GM12891 (cell line): ENCODE results near the gene GHSR.
A peak's percentile ranks its signal among the peaks of the same experiment; 100 is the strongest.

Source experiments
- DNase-seq: peaks from one replicate; pipeline ENCODE4 v3.0.0; 2011; ENCODE audit warnings: low spot score; ENCODE audit not compliant: insufficient read length
- FAIRE-seq: peaks from 2 replicates; lab custom pipeline; 2011; peaks lifted over from hg19 to GRCh38; lab: Jason Lieb, UNC
- PAX5 ChIP-seq: IDR thresholded peaks from 2 replicates; pipeline ENCODE4 v1.6.1; 2011; ENCODE audit warnings: low read length, moderate library complexity, mild to moderate bottlenecking; ENCODE audit not compliant: insufficient read depth, severe bottlenecking
- POLR2A ChIP-seq: IDR thresholded peaks from 2 replicates; pipeline ENCODE4 v1.6.1; 2011; ENCODE audit warnings: low read depth, low read length, control low read depth
- POLR2AphosphoS5 ChIP-seq: IDR thresholded peaks from 2 replicates; pipeline ENCODE4 v1.6.1; 2011; ENCODE audit warnings: low read depth, low read length, control low read depth
- POU2F2 ChIP-seq: IDR thresholded peaks from 2 replicates; pipeline ENCODE4 v1.6.1; 2011; ENCODE audit warnings: low read depth, mild to moderate bottlenecking, control low read depth, low read length, moderate library complexity
- SPI1 ChIP-seq: IDR thresholded peaks from 2 replicates; pipeline ENCODE4 v1.6.1; 2011; ENCODE audit warnings: low read depth, low read length, control low read depth
- TAF1 ChIP-seq: IDR thresholded peaks from 2 replicates; pipeline ENCODE4 v1.6.1; 2011; ENCODE audit warnings: low read depth, low read length, control low read depth

The GHSR gene

DNA sequence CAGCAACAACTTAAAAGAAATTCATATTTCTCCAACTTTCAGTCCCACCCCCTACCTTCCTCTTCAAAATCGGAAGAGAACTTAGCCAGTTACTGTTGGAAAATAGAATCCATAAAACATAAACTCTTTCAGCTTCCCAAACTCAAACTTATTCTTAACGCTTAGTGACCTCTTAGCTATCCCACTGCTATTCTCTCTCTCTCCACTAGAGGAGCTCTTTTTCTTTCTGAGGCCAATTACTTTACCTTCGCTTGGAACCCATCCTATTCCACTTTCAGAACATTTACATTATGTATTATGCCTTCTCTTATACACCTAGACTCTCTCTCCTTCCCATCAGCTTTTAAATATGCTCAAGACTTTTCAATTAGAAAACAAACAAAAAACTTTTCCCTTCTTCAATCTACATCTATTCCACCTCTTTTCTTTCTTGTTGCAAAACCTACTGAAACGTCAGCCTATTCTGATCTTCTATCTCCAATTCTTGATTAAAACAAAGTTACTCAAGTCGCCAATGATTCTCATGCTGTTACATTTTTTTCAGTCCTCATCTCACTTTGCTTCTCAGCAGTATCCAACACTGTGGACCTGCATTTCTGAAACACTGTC lies 13.4 kb upstream of the GHSR start:
- peak; percentile 30 for DNase-seq
- FAIRE-seq = no peak
- TF ChIP-seq POLR2AphosphoS5 (no peak), SPI1 (no peak), POLR2A (no peak), PAX5 (no peak)

DNA sequence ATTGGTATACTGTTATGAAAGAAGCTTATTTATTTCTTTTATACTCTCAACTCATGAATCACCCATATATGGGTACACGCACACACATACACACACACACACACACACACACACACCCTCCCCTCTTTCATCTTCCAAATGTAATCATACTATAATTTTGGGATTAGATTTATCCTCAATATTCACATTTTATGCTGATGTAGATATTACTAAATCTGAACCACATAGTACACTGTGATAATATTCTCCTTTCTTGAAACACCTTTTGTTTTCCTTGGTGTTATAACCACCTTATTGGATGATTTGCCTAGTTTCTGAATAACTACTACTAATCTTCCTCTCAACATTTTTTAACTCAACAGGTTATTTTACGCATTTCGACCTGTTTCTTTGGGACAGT lies 8.1 kb upstream of the GHSR start:
- FAIRE-seq = no peak

DNA sequence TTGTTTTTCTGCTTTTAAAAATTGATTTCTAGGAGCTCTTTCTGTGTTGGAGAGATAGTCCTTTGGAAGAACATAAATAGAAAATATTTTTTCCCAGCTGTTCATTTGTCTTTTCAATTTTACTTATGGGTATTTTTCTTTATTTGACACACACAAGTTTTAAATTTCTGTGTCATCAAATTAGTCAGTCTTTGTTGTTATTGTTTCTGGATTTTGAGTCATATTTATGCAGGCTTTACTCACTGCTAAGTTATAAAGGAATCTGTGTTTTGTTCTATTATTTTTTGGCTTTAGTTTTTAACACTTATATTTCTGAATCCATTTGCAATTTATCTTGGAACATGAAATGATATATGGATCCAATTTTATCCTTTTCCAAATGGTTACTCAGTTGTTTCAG lies 5.9 kb upstream of the GHSR start:
- FAIRE-seq (no peak), DNase-seq (no peak)
- TF ChIP-seq POLR2A = no peak
- no peak for TF ChIP-seq PAX5

More for the DNA sequence above, 8.1 kb upstream of the GHSR start:
- no peak for TF ChIP-seq TAF1
- TF ChIP-seq POLR2A = no peak
- no peak for TF ChIP-seq POU2F2
- no peak for DNase-seq

DNA sequence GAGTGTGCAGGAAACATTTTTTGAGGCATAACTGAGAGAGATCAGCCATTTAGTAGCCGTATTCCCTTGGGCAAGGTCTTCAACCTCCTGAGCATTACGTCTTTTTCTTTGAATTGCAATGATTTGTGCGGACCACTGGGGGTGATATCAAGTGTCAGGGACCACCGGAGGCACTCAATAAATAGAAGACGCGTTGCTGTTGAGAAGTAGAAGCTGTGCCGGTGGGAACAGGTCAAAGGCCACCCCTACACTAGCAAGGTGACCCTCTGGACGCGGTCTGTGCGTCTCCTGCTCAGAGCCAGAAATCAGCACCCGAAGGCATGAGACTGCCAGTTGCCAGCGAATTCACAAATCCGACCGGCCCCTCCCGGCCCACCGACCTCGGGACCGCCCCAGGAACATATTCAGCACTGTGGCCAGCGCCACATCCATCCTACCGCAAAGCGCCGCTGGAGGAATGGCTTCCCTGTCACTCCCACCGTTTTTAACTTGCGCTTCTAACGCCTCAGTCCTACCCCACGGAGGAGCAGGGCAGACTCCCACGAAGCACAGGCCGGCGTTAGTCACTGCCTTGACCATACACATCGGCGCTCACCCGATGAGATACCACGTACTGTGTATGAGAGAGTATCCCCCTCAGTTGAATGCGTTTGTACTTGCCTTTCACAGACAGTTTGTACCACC lies 1.4 kb upstream of the GHSR start:
- TF ChIP-seq PAX5 = no peak
- DNase-seq (peak; percentile 4), FAIRE-seq (no peak)

DNA sequence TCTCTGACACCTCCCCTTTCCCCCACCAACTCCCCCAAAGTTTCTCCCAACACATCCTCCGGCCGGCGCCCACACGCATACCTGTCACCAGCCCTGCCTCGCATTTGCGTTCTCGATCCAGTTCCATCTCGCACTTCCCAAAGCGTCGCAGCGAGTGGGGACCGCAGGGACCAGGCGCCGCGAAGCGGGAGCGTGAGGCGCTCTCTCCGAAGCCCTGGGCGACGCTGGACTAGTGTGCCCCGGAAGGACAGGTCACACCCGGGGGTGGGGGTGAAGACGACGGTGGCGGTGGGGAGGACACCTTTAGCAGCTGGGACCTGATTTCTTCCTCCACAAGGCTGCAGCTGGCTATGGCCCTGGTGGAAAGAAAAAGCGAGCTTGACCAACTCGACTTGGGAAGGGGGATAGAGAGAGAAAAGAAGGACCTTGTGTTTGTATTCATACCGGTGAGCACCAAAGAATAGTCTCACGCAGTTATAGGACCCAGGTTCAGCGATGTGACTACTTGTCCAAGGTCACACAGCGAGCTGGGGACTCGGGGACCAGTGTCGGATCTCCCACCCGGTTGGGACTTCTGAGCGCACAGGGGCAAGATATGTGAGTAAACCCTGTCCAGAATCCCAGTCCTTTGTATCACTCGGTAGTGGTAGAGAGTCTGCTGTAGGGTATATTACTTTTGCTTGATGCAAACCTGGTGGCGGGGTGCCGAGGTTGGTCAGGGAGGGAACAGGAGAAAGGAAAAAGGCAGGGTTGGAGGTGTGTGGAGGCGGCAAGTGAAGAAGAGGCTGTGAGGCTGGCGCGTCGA lies 607 bp upstream of the GHSR start:
- no peak for TF ChIP-seq POU2F2
- no peak for TF ChIP-seq POLR2A
- TF ChIP-seq PAX5 = no peak
- no peak for TF ChIP-seq SPI1
- no peak for TF ChIP-seq POLR2AphosphoS5
- TF ChIP-seq TAF1 = no peak
- peak; percentile 7 for DNase-seq
- no peak for FAIRE-seq

DNA sequence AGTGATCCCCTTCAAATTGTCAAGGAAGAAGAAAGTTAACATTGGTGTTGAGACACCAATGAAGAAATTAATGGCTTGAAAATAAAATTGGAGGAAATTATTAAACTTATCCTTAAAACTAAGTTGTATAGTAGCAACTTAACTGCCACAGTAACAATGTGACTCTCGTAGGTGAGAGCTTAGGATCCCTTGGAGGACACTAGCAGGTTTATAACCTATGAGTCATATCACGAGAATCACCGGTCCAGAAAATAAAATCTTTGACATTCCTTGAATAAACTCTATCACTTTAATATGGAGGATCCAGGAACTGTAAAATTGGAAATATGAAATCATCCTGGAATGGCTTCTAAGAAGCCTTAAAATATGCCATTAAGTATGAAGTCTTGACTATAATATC lies 2.1 kb downstream of the GHSR start:
- no peak for FAIRE-seq

DNA sequence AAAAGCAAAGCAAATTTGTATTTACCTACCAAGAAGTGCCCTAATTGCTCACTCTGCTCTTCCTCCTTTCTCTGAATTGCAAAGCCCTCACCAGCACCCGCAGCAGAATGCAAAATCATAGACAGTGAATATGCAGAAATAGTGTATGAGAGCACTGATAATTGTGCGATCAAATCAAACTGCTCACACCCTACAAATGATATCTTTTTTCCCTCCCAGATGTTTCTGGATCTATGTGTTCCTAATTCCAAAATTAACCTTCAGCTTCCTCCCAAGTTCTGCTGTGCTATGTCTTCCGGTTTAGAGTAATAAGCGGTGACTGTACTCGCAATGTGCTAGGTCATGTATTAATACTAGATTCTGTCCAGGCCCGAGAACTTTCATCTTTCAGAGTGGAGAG lies 3.4 kb downstream of the GHSR start:
- DNase-seq (no peak), FAIRE-seq (no peak)
- no peak for TF ChIP-seq SPI1
- TF ChIP-seq POLR2AphosphoS5 = no peak
- no peak for TF ChIP-seq POLR2A
- TF ChIP-seq PAX5 = no peak
- no peak for TF ChIP-seq POU2F2
- TF ChIP-seq TAF1 = no peak

More for the DNA sequence above, 2.1 kb downstream of the GHSR start:
- no peak for DNase-seq
- no peak for TF ChIP-seq TAF1
- TF ChIP-seq PAX5 = no peak
- TF ChIP-seq SPI1 = no peak
- TF ChIP-seq POLR2A = no peak
- TF ChIP-seq POU2F2 = no peak
- no peak for TF ChIP-seq POLR2AphosphoS5

DNA sequence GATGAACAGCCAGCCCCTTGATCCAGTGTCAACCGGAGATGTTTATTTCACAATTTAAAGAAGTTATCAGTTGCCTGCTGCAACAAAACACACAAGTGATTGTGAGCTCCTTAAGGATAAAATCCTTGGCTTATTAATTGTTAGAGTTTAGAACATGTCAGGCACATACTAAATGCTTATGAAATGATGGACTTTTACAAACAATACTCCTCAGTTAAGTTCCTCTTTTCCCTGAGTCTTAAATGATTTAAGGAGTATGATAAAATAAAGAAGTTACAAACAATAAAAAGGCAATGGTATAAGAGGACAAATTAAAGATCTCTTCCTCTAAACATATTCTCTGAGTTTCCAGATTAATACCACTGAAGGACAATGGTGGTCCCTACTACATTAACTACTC lies 5.7 kb downstream of the GHSR start:
- DNase-seq = no peak
- TF ChIP-seq POLR2A (no peak), POLR2AphosphoS5 (no peak), PAX5 (no peak), TAF1 (no peak), SPI1 (no peak), POU2F2 (no peak)
- no peak for FAIRE-seq

DNA sequence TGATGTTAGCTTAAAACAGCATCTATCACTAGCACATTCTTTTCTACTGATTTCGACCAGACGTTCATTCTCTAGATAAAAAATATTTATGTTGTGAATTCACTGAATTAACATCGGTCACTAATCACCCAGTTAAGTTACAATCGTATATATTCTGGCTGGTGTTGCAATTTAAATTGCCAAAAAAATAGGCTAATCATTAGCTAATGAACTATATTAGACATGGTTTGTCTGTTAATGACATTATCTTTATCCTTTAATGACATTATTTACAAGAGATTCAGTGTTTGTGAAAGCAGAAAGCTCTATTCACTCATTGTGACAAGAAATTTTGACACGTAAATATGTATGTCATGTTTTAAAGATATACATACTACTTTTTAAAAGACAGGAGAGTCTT lies 6.7 kb downstream of the GHSR start:
- DNase-seq (no peak), FAIRE-seq (no peak)
- TF ChIP-seq SPI1 (no peak), PAX5 (no peak), POLR2A (no peak), TAF1 (no peak), POU2F2 (no peak), POLR2AphosphoS5 (no peak)

DNA sequence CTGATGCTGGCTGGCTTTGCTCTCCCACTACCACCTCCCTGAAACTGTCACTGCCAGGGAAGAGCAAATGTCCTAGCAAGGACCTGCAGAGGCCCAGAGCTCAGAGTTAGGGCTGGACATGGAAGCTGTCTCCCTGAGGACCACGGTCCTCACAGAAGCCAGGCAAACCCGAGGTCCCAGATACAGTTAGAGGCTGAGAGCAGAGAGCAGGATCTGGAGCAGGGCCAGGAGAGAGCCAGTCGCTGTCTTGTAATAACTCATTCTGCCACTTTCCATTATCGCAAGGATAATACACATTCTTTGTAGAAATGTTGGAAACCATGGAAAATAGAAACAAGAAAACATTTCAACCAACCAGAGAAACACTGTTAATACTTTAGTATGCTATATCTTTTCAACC lies 10.1 kb downstream of the GHSR start:
- no peak for FAIRE-seq
- no peak for DNase-seq
- no peak for TF ChIP-seq POLR2AphosphoS5
- no peak for TF ChIP-seq POU2F2
- no peak for TF ChIP-seq SPI1
- TF ChIP-seq POLR2A = no peak
- no peak for TF ChIP-seq TAF1
- no peak for TF ChIP-seq PAX5
